ENCODE data around the gene FOXE1. TPM values are rescaled to one million over a fixed set of nuclear protein-coding genes. Genes with fewer than 3 reads are reported as not detected.

The FOXE1 gene
- total and polyA plus RNA-seq, 2 experiments from 2014 or later: 0.45 TPM; not detected in 1

- H3K4me2 ChIP-seq: no peak overlapping the region
- Mint-ChIP-seq H3K36me3 (ENCODE audit: low read depth) (peaks cover 4% of the 10 kb centered on the region; the same call in 2 of the 3 replicates), H3K4me1 (peaks cover 14% of the 10 kb centered on the region), H3K9me3 (peaks cover 13% of the 10 kb centered on the region; the same call in 2 of the 3 replicates), H3K27me3 (ENCODE audit: insufficient read depth, low read depth, poor library complexity) (peaks cover 40% of the 10 kb centered on the region), H3K4me3 (no peak overlapping the region), H3K27ac (no peak overlapping the region)
- H3K79me2 ChIP-seq (replicated peaks; ENCODE audit: insufficient read depth): no peaks in the 10 kb centered on the region
- no peak for ATAC-seq
- no peaks in the 10 kb centered on the region for H3K36me3 ChIP-seq (ENCODE audit: insufficient read depth)
- no peak overlapping the region for H3K27ac ChIP-seq (ENCODE audit: low read depth)
- H3K4me1 ChIP-seq (ENCODE audit: insufficient read depth): peaks cover 9% of the 10 kb centered on the region; the same call in 1 of the 2 replicates
- H3K27me3 ChIP-seq (ENCODE audit: insufficient read depth): peaks cover 56% of the 10 kb centered on the region
- H3F3A ChIP-seq (replicated peaks; ENCODE audit: low read depth): no peaks in the 10 kb centered on the region
- no peak overlapping the region for H2AFZ ChIP-seq
- DNase-seq (ENCODE audit: low spot score): no peak
- H4K20me1 ChIP-seq (replicated peaks; ENCODE audit: insufficient read depth): no peaks in the 10 kb centered on the region; the same call in 1 of the 2 replicates
- H3K4me3 ChIP-seq: no peak overlapping the region
- TF ChIP-seq POLR2AphosphoS5 (IDR thresholded peaks at IDR 0.05; ENCODE audit: low read depth) (no peak), ZNF462 (CRISPR knock-in tag; IDR thresholded peaks at IDR 0.05) (no peak), CTCF (conservative IDR thresholded peaks at IDR 0.05; ENCODE audit: low read depth in 2 of 2) (no peak), CREB1 (CRISPR knock-in tag; IDR thresholded peaks at IDR 0.05; ENCODE audit: low read depth) (no peak), ZNF331 (CRISPR knock-in tag; IDR thresholded peaks at IDR 0.05; ENCODE audit: low read depth) (no peak), ZNF114 (CRISPR knock-in tag; IDR thresholded peaks at IDR 0.05) (no peak), REST (IDR thresholded peaks at IDR 0.05; ENCODE audit: unreplicated experiment) (no peak), STAT1 (IDR thresholded peaks at IDR 0.05; ENCODE audit: unreplicated experiment) (no peak), JUNB (IDR thresholded peaks at IDR 0.05; ENCODE audit: unreplicated experiment) (no peak), EZH2phosphoT487 (IDR thresholded peaks at IDR 0.05; ENCODE audit: unreplicated experiment) (no peak), ETS1 (IDR thresholded peaks at IDR 0.05) (no peak), NANOG (IDR thresholded peaks at IDR 0.05; ENCODE audit: borderline replicate concordance) (no peak), EZH2 (IDR thresholded peaks at IDR 0.05; ENCODE audit: low read depth, unreplicated experiment) (no peak)
- no peaks in the 10 kb centered on the region for H3K9me2 ChIP-seq (ENCODE audit: insufficient read depth)
Measured at GRCh38 chr9:97864396-97864795, 11.4 kb downstream of the FOXE1 start.
